GM21381 (cell line): ENCODE data around the gene CDKN3.
"Not testable (repeated sequence)": the region's sequence is repeated elsewhere in the genome, so short reads cannot be mapped to it uniquely, and the experiment has no call there.

ENCODE experiments used
- ATAC-seq: cut with Tn5 transposase; IDR thresholded peaks from one replicate; pipeline ENCODE4 v1.9.1; 2021; ENCODE audit warnings: mild to moderate bottlenecking, moderate library complexity; ENCODE audit not compliant: unreplicated experiment

Gene CDKN3

GRCh38 chr14:54420478-54421142, 23.8 kb downstream of the CDKN3 start:
- ATAC-seq = no peak

- ATAC-seq = no peak
Observed at GRCh38 chr14:54423991-54424390, 27.2 kb downstream of the CDKN3 start.

- ATAC-seq = no peak
Observed at GRCh38 chr14:54424479-54424901, 27.7 kb downstream of the CDKN3 start.

GRCh38 chr14:54425068-54425467, 28.3 kb downstream of the CDKN3 start:
- no peak for ATAC-seq

- ATAC-seq = no peak
Observed at GRCh38 chr14:54425537-54426274, 28.9 kb downstream of the CDKN3 start.

- no peak for ATAC-seq
Observed at GRCh38 chr14:54427871-54428270, 31.1 kb downstream of the CDKN3 start.

GRCh38 chr14:54428527-54428926, 31.7 kb downstream of the CDKN3 start:
- ATAC-seq = no peak

GRCh38 chr14:54435500-54435981, 38.7 kb downstream of the CDKN3 start:
- no peak for ATAC-seq

GRCh38 chr14:54437954-54438353, 41.1 kb downstream of the CDKN3 start:
- not testable (repeated sequence) for ATAC-seq

GRCh38 chr14:54438703-54439102, 41.9 kb downstream of the CDKN3 start:
- no peak for ATAC-seq

GRCh38 chr14:54440037-54440436, 43.2 kb downstream of the CDKN3 start:
- no peak for ATAC-seq

- no peak for ATAC-seq
Observed at GRCh38 chr14:54440476-54440872, 43.7 kb downstream of the CDKN3 start.

GRCh38 chr14:54440873-54441868, 44.4 kb downstream of the CDKN3 start, which contains the start of gene CNIH1:
CNIH1 (minus strand) TSS chr14:54441374; CDS start chr14:54441327, 47 bp downstream.
- peak; percentile 92 for ATAC-seq

GRCh38 chr14:54442961-54443360, 46.2 kb downstream of the CDKN3 start:
- ATAC-seq = not testable (repeated sequence)

- ATAC-seq = no peak
Observed at GRCh38 chr14:54443981-54444380, 47.2 kb downstream of the CDKN3 start.

- no peak for ATAC-seq
Observed at GRCh38 chr14:54444681-54445080, 47.9 kb downstream of the CDKN3 start.

- no peak for ATAC-seq
Observed at GRCh38 chr14:54446161-54446693, 49.4 kb downstream of the CDKN3 start.

GRCh38 chr14:54447231-54447692, 50.5 kb downstream of the CDKN3 start:
- ATAC-seq = no peak

- peak; percentile 65 for ATAC-seq
Observed at GRCh38 chr14:54450535-54450934, 53.7 kb downstream of the CDKN3 start.

- peak; percentile 4 for ATAC-seq
Observed at GRCh38 chr14:54451121-54451601, 54.4 kb downstream of the CDKN3 start.
